HL-60 (cell line): ENCODE data around the gene RPS3.

Experiments used
- DNase-seq, 2 experiments: peaks; one replicate each; pipeline ENCODE4 v3.0.0-alpha.2; 2010 to 2020; ENCODE audit warnings: low read depth in 1 of 2, low spot score in 1 of 2
- H3K27ac ChIP-seq: fragments of 250-450 bp; sonication (Bioruptor Pico); replicated peaks from 2 replicates; pipeline ENCODE4 v1.5.1; 2020; ENCODE audit warnings: mild to moderate bottlenecking, moderate library complexity
- H3K27me3 ChIP-seq: fragments of 250-450 bp; sonication (Bioruptor Pico); 2 replicates; pipeline ENCODE4 v1.5.1; 2021; ENCODE audit warnings: mild to moderate bottlenecking, moderate library complexity; ENCODE audit not compliant: insufficient read depth, poor library complexity, severe bottlenecking
- H3K4me3 ChIP-seq: replicated peaks from 2 replicates; pipeline ENCODE4 v1.5.1; 2011; ENCODE audit warnings: mild to moderate bottlenecking, control low read depth, low read length; ENCODE audit not compliant: insufficient read depth
- GABPA ChIP-seq: IDR thresholded peaks from 2 replicates; pipeline ENCODE4 v1.6.1; 2012; ENCODE audit warnings: low read depth
- POLR2AphosphoS5 ChIP-seq: IDR thresholded peaks from 2 replicates; pipeline ENCODE4 v1.6.1; 2012; ENCODE audit warnings: low read depth
- SPI1 ChIP-seq: IDR thresholded peaks from 2 replicates; pipeline ENCODE4 v1.6.1; 2012; ENCODE audit warnings: low read depth, mild to moderate bottlenecking, borderline replicate concordance
- TF ChIP-seq, protein P1 (sequence below): IDR thresholded peaks from one replicate; pipeline ENCODE4 v1.5.1; 2011; ENCODE audit warnings: low read length, control low read depth, inconsistent platforms; ENCODE audit not compliant: insufficient read depth
- TF ChIP-seq, protein P2 (sequence below): IDR thresholded peaks from 2 replicates; pipeline ENCODE4 v1.6.1; 2012; ENCODE audit warnings: low read depth; ENCODE audit not compliant: insufficient replicate concordance

The RPS3 gene

DNA sequence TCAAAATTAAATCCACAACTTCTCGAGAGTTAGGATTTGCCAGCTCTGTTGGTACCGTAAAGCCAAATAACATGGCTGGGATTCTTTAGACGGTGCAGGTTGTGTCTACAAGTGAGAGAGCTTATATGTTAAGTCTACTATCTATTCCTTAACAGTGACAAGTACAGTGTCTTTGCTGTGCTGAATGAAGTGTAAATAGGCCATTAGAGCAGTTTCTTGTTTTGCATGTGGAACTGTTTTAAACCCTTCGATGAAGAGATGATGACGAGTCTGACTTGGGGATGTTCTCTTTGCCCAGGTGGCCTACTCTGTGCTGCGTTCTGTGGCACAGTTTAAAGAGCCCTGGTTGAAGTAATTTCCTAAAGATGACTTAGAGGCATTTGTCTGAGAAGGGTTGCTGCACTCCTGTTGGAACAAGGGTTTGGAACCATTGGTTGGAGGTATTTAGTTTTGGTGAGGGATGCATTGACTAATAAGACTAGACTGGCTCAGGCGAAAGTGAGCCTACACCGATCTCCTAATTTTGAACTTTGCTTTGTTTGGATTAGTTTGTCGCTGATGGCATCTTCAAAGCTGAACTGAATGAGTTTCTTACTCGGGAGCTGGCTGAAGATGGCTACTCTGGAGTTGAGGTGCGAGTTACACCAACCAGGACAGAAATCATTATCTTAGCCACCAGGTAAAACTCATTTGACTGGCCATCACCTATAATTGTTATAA is 988 bp downstream of the RPS3 start:
- TF ChIP-seq POLR2AphosphoS5 (no peak; the same call in 1 of the 2 replicates), SPI1 (no peak)
- DNase-seq: peak; percentile 7 to 28

DNA sequence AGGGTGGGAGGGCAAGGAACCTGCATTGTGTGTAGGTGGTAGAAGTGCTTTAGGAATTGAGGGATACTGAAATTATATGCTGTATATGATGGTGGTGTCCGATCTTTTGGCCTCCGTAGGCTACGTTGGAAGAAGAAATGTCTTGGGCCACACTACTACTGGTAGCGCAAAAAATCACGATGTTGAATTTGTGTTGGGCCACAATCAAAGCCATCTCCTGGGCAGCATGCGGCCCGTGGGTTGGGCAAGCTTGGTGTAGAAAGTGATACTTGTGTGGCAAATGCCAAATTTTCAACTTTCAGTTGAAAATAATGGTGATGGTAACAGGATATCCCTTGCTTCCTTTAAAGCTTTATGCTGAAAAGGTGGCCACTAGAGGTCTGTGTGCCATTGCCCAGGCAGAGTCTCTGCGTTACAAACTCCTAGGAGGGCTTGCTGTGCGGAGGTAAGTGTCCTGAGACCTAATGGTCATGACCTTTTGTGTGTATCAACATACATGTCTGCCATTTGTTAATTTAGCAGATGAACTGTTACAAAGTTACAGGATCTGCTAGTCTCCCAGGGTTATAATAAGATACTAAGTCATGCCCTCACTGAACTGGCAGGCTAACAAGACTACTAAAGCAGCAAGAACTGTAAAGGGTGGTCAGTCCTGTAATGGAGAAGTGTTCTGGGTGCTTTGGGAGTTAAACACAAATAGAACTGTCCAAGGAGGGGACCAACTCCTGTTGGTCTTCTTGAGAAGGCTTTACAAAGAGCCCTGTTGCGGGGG is 2.9 kb downstream of the RPS3 start:
- no peaks in the 10 kb centered on the region for H3K27me3 ChIP-seq
- H3K27ac ChIP-seq: peak overlapping the region; percentile 98
- peak in 1 of 2 experiments; percentile 17 for DNase-seq
- TF ChIP-seq, protein P1, sequence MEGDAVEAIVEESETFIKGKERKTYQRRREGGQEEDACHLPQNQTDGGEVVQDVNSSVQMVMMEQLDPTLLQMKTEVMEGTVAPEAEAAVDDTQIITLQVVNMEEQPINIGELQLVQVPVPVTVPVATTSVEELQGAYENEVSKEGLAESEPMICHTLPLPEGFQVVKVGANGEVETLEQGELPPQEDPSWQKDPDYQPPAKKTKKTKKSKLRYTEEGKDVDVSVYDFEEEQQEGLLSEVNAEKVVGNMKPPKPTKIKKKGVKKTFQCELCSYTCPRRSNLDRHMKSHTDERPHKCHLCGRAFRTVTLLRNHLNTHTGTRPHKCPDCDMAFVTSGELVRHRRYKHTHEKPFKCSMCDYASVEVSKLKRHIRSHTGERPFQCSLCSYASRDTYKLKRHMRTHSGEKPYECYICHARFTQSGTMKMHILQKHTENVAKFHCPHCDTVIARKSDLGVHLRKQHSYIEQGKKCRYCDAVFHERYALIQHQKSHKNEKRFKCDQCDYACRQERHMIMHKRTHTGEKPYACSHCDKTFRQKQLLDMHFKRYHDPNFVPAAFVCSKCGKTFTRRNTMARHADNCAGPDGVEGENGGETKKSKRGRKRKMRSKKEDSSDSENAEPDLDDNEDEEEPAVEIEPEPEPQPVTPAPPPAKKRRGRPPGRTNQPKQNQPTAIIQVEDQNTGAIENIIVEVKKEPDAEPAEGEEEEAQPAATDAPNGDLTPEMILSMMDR: no peak
- TF ChIP-seq, protein P2, sequence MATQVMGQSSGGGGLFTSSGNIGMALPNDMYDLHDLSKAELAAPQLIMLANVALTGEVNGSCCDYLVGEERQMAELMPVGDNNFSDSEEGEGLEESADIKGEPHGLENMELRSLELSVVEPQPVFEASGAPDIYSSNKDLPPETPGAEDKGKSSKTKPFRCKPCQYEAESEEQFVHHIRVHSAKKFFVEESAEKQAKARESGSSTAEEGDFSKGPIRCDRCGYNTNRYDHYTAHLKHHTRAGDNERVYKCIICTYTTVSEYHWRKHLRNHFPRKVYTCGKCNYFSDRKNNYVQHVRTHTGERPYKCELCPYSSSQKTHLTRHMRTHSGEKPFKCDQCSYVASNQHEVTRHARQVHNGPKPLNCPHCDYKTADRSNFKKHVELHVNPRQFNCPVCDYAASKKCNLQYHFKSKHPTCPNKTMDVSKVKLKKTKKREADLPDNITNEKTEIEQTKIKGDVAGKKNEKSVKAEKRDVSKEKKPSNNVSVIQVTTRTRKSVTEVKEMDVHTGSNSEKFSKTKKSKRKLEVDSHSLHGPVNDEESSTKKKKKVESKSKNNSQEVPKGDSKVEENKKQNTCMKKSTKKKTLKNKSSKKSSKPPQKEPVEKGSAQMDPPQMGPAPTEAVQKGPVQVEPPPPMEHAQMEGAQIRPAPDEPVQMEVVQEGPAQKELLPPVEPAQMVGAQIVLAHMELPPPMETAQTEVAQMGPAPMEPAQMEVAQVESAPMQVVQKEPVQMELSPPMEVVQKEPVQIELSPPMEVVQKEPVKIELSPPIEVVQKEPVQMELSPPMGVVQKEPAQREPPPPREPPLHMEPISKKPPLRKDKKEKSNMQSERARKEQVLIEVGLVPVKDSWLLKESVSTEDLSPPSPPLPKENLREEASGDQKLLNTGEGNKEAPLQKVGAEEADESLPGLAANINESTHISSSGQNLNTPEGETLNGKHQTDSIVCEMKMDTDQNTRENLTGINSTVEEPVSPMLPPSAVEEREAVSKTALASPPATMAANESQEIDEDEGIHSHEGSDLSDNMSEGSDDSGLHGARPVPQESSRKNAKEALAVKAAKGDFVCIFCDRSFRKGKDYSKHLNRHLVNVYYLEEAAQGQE: no peak
- TF ChIP-seq POLR2AphosphoS5: no peak
- TF ChIP-seq SPI1: no peak
- TF ChIP-seq GABPA: no peak
- peak overlapping the region; percentile 81 for H3K4me3 ChIP-seq

More for the DNA sequence above, 988 bp downstream of the RPS3 start:
- Histone ChIP-seq H3K27ac (peak overlapping the region; percentile 98), H3K4me3 (peak overlapping the region; percentile 81), H3K27me3 (no peaks in the 10 kb centered on the region)

DNA sequence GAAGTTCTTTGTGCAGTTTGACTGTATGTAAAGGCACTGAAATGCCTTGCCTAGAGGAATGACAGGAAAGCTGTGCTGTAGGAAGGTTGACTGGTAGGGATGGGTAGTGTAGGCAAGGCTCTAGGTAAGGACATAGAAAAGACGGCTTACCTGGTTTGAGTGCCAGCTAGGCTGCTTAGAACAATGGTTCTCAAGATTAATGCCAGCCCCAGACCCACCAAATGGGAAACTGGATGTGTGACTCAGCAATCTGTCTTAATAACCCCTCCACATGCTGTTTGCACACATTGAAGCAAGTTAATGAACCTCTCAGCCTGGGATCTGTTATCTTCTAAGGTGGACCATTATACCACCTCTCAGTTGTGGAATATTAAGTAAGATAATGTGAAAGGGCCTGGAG is 3.7 kb downstream of the RPS3 start:
- peak in 1 of 2 experiments; percentile 18 for DNase-seq
- H3K27me3 ChIP-seq: no peaks in the 10 kb centered on the region
- H3K27ac ChIP-seq: peak overlapping the region; percentile 98
- no peak for TF ChIP-seq SPI1
- 0 out of 2 replicates have a peak, but pooled peaks have one; percentile 8 for TF ChIP-seq POLR2AphosphoS5
- H3K4me3 ChIP-seq: no peak overlapping the region

DNA sequence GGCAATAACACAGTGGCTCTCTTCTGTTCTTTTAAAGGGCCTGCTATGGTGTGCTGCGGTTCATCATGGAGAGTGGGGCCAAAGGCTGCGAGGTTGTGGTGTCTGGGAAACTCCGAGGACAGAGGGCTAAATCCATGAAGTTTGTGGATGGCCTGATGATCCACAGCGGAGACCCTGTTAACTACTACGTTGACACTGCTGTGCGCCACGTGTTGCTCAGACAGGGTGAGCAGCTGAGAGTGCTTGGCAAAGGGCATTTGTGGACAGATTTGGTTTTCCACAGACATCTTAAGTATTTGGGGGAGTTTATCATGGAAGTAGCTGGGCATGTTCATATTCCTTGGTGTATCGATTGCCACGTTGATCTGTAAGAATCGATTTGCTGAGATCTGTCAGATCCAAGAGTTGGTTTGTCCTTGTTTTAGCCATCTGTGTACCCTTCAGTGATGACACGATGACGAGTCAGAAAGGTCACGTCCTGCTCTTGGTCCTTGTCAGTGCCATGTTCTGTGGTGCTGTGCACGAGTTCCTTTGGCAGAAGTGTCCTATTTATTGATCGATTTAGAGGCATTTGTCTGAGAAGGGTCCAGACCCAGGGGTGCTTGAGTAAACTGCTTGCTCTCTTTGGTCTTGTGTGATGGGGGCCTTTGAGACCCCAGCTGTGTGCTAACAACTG is 4.8 kb downstream of the RPS3 start:
- Histone ChIP-seq H3K27ac (no peak overlapping the region), H3K27me3 (no peaks in the 10 kb centered on the region), H3K4me3 (no peak overlapping the region)
- peak in 1 of 2 experiments; percentile 31 for DNase-seq
- TF ChIP-seq SPI1 (no peak), GABPA (no peak), POLR2AphosphoS5 (no peak; the same call in 1 of the 2 replicates)
- TF ChIP-seq, protein P1: no peak
- TF ChIP-seq, protein P2: no peak
